ENCODE data around the gene FRAT1. TPM values are rescaled to one million over a fixed set of nuclear protein-coding genes. Genes with fewer than 3 reads are reported as not detected.

The FRAT1 gene
- total RNA-seq, 2 donors from 2014 or later, result 24.4 to 26.5 TPM

Other genes with a start within 250 kb of the FRAT1 start
- gene SLIT1, start 133.3 kb upstream of the FRAT1 start, total RNA-seq, result under 1 TPM; 0.44 to 0.50 TPM
- gene ARHGAP19, start 26.6 kb upstream of the FRAT1 start, total RNA-seq, result 10 to 100 TPM in 1 of 2 donors, 1 to 10 TPM in 1; 9.3 to 15.7 TPM
- gene FRAT2, start 15.5 kb downstream of the FRAT1 start, total RNA-seq, result 10 to 100 TPM; 16.8 to 21.7 TPM
- 100 to 1,000 TPM; 138 to 231 TPM for gene RRP12, start 82.1 kb downstream of the FRAT1 start, total RNA-seq
- gene PGAM1, start 106.9 kb downstream of the FRAT1 start, total RNA-seq, result 100 to 1,000 TPM in 1 of 2 donors, 10 to 100 TPM in 1; 88.6 to 101 TPM
- 10 to 100 TPM; 32.0 to 38.6 TPM for gene EXOSC1, start 126.7 kb downstream of the FRAT1 start, total RNA-seq
- gene ZDHHC16, start 126.9 kb downstream of the FRAT1 start, total RNA-seq, result 10 to 100 TPM; 14.9 to 15.3 TPM
- gene MMS19, start 179.2 kb downstream of the FRAT1 start, total RNA-seq, result 10 to 100 TPM; 60.1 to 71.2 TPM
- gene UBTD1, start 179.7 kb downstream of the FRAT1 start, total RNA-seq, result 1 to 10 TPM; 1.1 to 1.4 TPM

Data from T-helper 17 cell (primary cell).